ENCODE data around the gene TSPEAR. TPM values are rescaled to one million over a fixed set of nuclear protein-coding genes. Genes with fewer than 3 reads are reported as not detected.

TSPEAR gene
- total RNA-seq, 2 donors from 2014 or later, result not detected

- Mint-ChIP-seq H3K27ac (peak overlapping the region; percentile 67), H3K36me3 (ENCODE audit: low read depth) (peaks cover 3% of the 10 kb centered on the region), H3K4me1 (peaks cover 21% of the 10 kb centered on the region), H3K27me3 (peaks cover 84% of the 10 kb centered on the region), H3K4me3 (peak overlapping the region; percentile 84)
- ATAC-seq (peak; percentile 72), DNase-seq (no peak)
- H3K9me3 ChIP-seq (ENCODE audit: control insufficient read depth, low read length, poor library complexity, severe bottlenecking), result no peaks in the 10 kb centered on the region
Measured at GRCh38 chr21:44709426-44710293, 1.7 kb downstream of the TSPEAR start.

- no peaks in the 10 kb centered on the region for H3K9me3 ChIP-seq (ENCODE audit: control insufficient read depth, low read length, poor library complexity, severe bottlenecking)
- DNase-seq, result no peak
- H3K27me3 Mint-ChIP-seq, result peaks cover 87% of the 10 kb centered on the region
- H3K27ac Mint-ChIP-seq, result peak overlapping the region; percentile 67
- peak overlapping the region; percentile 84 for H3K4me3 Mint-ChIP-seq
- ATAC-seq, result no peak
- peaks cover 21% of the 10 kb centered on the region for H3K4me1 Mint-ChIP-seq
- H3K36me3 Mint-ChIP-seq (ENCODE audit: low read depth), result peaks cover 3% of the 10 kb centered on the region
Measured at GRCh38 chr21:44708866-44709425, 2.4 kb downstream of the TSPEAR start.

GRCh38 chr21:44708213-44708865, 3.0 kb downstream of the TSPEAR start:
- no peak for ATAC-seq
- no peak for DNase-seq
- peak overlapping the region; percentile 67 for H3K27ac Mint-ChIP-seq
- H3K4me3 Mint-ChIP-seq, result no peak overlapping the region
- peaks cover 21% of the 10 kb centered on the region for H3K4me1 Mint-ChIP-seq
- peaks cover 3% of the 10 kb centered on the region for H3K36me3 Mint-ChIP-seq (ENCODE audit: low read depth)
- H3K9me3 ChIP-seq (ENCODE audit: control insufficient read depth, low read length, poor library complexity, severe bottlenecking), result no peaks in the 10 kb centered on the region
- H3K27me3 Mint-ChIP-seq, result peaks cover 84% of the 10 kb centered on the region

- H3K4me3 Mint-ChIP-seq, result no peak overlapping the region
- ATAC-seq (no peak), DNase-seq (no peak)
- peaks cover 92% of the 10 kb centered on the region for H3K27me3 Mint-ChIP-seq
- H3K4me1 Mint-ChIP-seq, result peaks cover 23% of the 10 kb centered on the region
- H3K27ac Mint-ChIP-seq, result no peak overlapping the region
- H3K9me3 ChIP-seq (ENCODE audit: control insufficient read depth, low read length, poor library complexity, severe bottlenecking), result no peaks in the 10 kb centered on the region
- H3K36me3 Mint-ChIP-seq (ENCODE audit: low read depth), result peaks cover 9% of the 10 kb centered on the region
Measured at GRCh38 chr21:44706706-44707581, 4.4 kb downstream of the TSPEAR start.

GRCh38 chr21:44706026-44706705, 5.2 kb downstream of the TSPEAR start:
- Mint-ChIP-seq H3K36me3 (ENCODE audit: low read depth) (peaks cover 9% of the 10 kb centered on the region), H3K27me3 (peaks cover 93% of the 10 kb centered on the region), H3K4me1 (peaks cover 20% of the 10 kb centered on the region), H3K27ac (no peak overlapping the region), H3K4me3 (no peak overlapping the region)
- H3K9me3 ChIP-seq (ENCODE audit: control insufficient read depth, low read length, poor library complexity, severe bottlenecking), result no peaks in the 10 kb centered on the region
- no peak for DNase-seq
- ATAC-seq, result no peak

- Mint-ChIP-seq H3K36me3 (ENCODE audit: low read depth) (peaks cover 9% of the 10 kb centered on the region), H3K4me1 (peaks cover 11% of the 10 kb centered on the region), H3K4me3 (no peak overlapping the region), H3K27ac (no peak overlapping the region), H3K27me3 (peaks cover 93% of the 10 kb centered on the region)
- DNase-seq, result no peak
- ATAC-seq, result no peak
- no peaks in the 10 kb centered on the region for H3K9me3 ChIP-seq (ENCODE audit: control insufficient read depth, low read length, poor library complexity, severe bottlenecking)
Measured at GRCh38 chr21:44704636-44705001, 6.8 kb downstream of the TSPEAR start.

- Mint-ChIP-seq H3K36me3 (ENCODE audit: low read depth) (peaks cover 10% of the 10 kb centered on the region), H3K27ac (no peak overlapping the region), H3K4me3 (no peak overlapping the region), H3K27me3 (peaks cover 91% of the 10 kb centered on the region), H3K4me1 (peaks cover 9% of the 10 kb centered on the region)
- no peak for DNase-seq
- H3K9me3 ChIP-seq (ENCODE audit: control insufficient read depth, low read length, poor library complexity, severe bottlenecking), result no peaks in the 10 kb centered on the region
- ATAC-seq, result no peak
Measured at GRCh38 chr21:44703731-44704635, 7.4 kb downstream of the TSPEAR start.

GRCh38 chr21:44702973-44703730, 8.2 kb downstream of the TSPEAR start:
- no peak overlapping the region for H3K27ac Mint-ChIP-seq
- peaks cover 89% of the 10 kb centered on the region for H3K27me3 Mint-ChIP-seq

GRCh38 chr21:44702111-44702972, 9.0 kb downstream of the TSPEAR start:
- H3K4me3 Mint-ChIP-seq, result no peak overlapping the region
- DNase-seq (no peak), ATAC-seq (no peak)
- H3K27ac Mint-ChIP-seq, result no peak overlapping the region
- H3K9me3 ChIP-seq (ENCODE audit: control insufficient read depth, low read length, poor library complexity, severe bottlenecking), result no peaks in the 10 kb centered on the region
- H3K4me1 Mint-ChIP-seq, result peaks cover 12% of the 10 kb centered on the region
- peaks cover 12% of the 10 kb centered on the region for H3K36me3 Mint-ChIP-seq (ENCODE audit: low read depth)
- peaks cover 89% of the 10 kb centered on the region for H3K27me3 Mint-ChIP-seq

More at GRCh38 chr21:44702973-44703730, 8.2 kb downstream of the TSPEAR start:
- ATAC-seq (no peak), DNase-seq (no peak)
- H3K9me3 ChIP-seq (ENCODE audit: control insufficient read depth, low read length, poor library complexity, severe bottlenecking), result no peaks in the 10 kb centered on the region
- Mint-ChIP-seq H3K4me3 (no peak overlapping the region), H3K4me1 (peaks cover 6% of the 10 kb centered on the region), H3K36me3 (ENCODE audit: low read depth) (peaks cover 11% of the 10 kb centered on the region)

- H3K27me3 Mint-ChIP-seq, result peaks cover 92% of the 10 kb centered on the region
- no peak overlapping the region for H3K27ac Mint-ChIP-seq
- no peak for ATAC-seq
- H3K36me3 Mint-ChIP-seq (ENCODE audit: low read depth), result peaks cover 14% of the 10 kb centered on the region
- H3K4me3 Mint-ChIP-seq, result no peak overlapping the region
- no peak for DNase-seq
- H3K9me3 ChIP-seq (ENCODE audit: control insufficient read depth, low read length, poor library complexity, severe bottlenecking), result no peaks in the 10 kb centered on the region
- peaks cover 17% of the 10 kb centered on the region for H3K4me1 Mint-ChIP-seq
Measured at GRCh38 chr21:44701541-44701940, 9.8 kb downstream of the TSPEAR start.
